Stimulated activated CD4-positive, alpha-beta T cell treated with anti-CD3 and anti-CD28 coated beads, Interleukin-15, amount 100 ng/mL, for 48 hours (primary cell): ENCODE data around the gene THAP10.
"Not testable (repeated sequence)": the region's sequence is repeated elsewhere in the genome, so short reads cannot be mapped to it uniquely, and the experiment has no call there.

Source experiments
- DNase-seq, 2 donors: peaks; one replicate each; pipeline ENCODE4 v3.0.0-alpha.2; 2020; ENCODE audit warnings: low read depth in 2 of 2

THAP10 gene

GRCh38 chr15:70892002-70892911 lies at the start of gene THAP10, which contains the start of gene LRRC49:
THAP10 (minus strand) TSS chr15:70892433; CDS start chr15:70892272, 161 bp downstream.
LRRC49 (plus strand) TSS chr15:70892826; CDS start chr15:70892895, 69 bp downstream.
- DNase-seq, result peak in 1 of 2 donors; percentile 26

GRCh38 chr15:70936326-70936725 lies 44.1 kb upstream of the THAP10 start:
- no peak for DNase-seq

- DNase-seq, result no peak
Measured at GRCh38 chr15:70935631-70936030, 43.4 kb upstream of the THAP10 start.

GRCh38 chr15:70933411-70933810 lies 41.2 kb upstream of the THAP10 start:
- no peak for DNase-seq

- DNase-seq, result no peak
Measured at GRCh38 chr15:70932397-70932796, 40.2 kb upstream of the THAP10 start.

- DNase-seq, result no peak
Measured at GRCh38 chr15:70931821-70932220, 39.6 kb upstream of the THAP10 start.

- not testable (repeated sequence) for DNase-seq
Measured at GRCh38 chr15:70926914-70927313, 34.7 kb upstream of the THAP10 start.

- DNase-seq, result no peak
Measured at GRCh38 chr15:70923311-70924080, 31.3 kb upstream of the THAP10 start.

- DNase-seq, result no peak
Measured at GRCh38 chr15:70922119-70922518, 29.9 kb upstream of the THAP10 start.

- no peak for DNase-seq
Measured at GRCh38 chr15:70920981-70921696, 28.9 kb upstream of the THAP10 start.

- no peak for DNase-seq
Measured at GRCh38 chr15:70917955-70918354, 25.7 kb upstream of the THAP10 start.

- no peak for DNase-seq
Measured at GRCh38 chr15:70916531-70916930, 24.3 kb upstream of the THAP10 start.

GRCh38 chr15:70912187-70912586 lies 20.0 kb upstream of the THAP10 start:
- DNase-seq, result no peak

GRCh38 chr15:70910958-70911357 lies 18.7 kb upstream of the THAP10 start:
- no peak for DNase-seq

GRCh38 chr15:70907784-70908471 lies 15.7 kb upstream of the THAP10 start:
- no peak for DNase-seq

- no peak for DNase-seq
Measured at GRCh38 chr15:70906842-70907241, 14.6 kb upstream of the THAP10 start.

- DNase-seq, result no peak
Measured at GRCh38 chr15:70902107-70902506, 9.9 kb upstream of the THAP10 start.

- no peak for DNase-seq
Measured at GRCh38 chr15:70892912-70893560, 803 bp upstream of the THAP10 start.

GRCh38 chr15:70882361-70882760 lies 9.9 kb downstream of the THAP10 start:
- DNase-seq, result no peak

- no peak for DNase-seq
Measured at GRCh38 chr15:70880781-70881180, 11.5 kb downstream of the THAP10 start.

GRCh38 chr15:70879401-70879800 lies 12.8 kb downstream of the THAP10 start:
- no peak for DNase-seq
